ENCODE measurements around the gene ATG3. TPM values are rescaled to one million over a fixed set of nuclear protein-coding genes. Genes with fewer than 3 reads are reported as not detected.

The ATG3 gene
- total and polyA plus RNA-seq, 4 donors = 44.9 to 82.8 (median 50.4) TPM

- Histone ChIP-seq H3K36me3 (ENCODE audit: control insufficient read depth in 1 of 2, insufficient read depth in 2 of 2, low read length in 1 of 2) (peaks cover 2 to 3% of the 10 kb centered on the region in 2 donors), H3K27ac (ENCODE audit: low read depth in 1 of 2, low read length in 2 of 2) (no peak overlapping the region), H3K4me1 (ENCODE audit: control insufficient read depth in 1 of 2, insufficient read depth in 2 of 2, low read length in 2 of 2) (no peaks in the 10 kb centered on the region), H3K4me3 (ENCODE audit: low read length in 2 of 2) (no peak overlapping the region), H3K9me3 (ENCODE audit: control insufficient read depth, low read length) (peaks cover 2% of the 10 kb centered on the region), H3K27me3 (ENCODE audit: control insufficient read depth in 1 of 2, insufficient read depth in 2 of 2, low read length in 1 of 2) (no peaks in the 10 kb centered on the region)
- DNase-seq (no peak), ATAC-seq (ENCODE audit: low FRiP score) (no peak)
- 97% methylated on average over 2 of the region's 2 CpGs for WGBS, 2 donors
- intact Hi-C loops (cut with DNase I) = no loop called here
Measured at GRCh38 chr3:112597945-112598344, 36.2 kb upstream of the ATG3 start.

- DNase-seq (no peak), ATAC-seq (ENCODE audit: low FRiP score) (no peak)
- intact Hi-C loops (cut with DNase I) = no loop called here
- H3K4me3 ChIP-seq (ENCODE audit: low read length in 2 of 2) = no peak overlapping the region
- H3K4me1 ChIP-seq (ENCODE audit: control insufficient read depth in 1 of 2, insufficient read depth in 2 of 2, low read length in 2 of 2) = no peaks in the 10 kb centered on the region
- WGBS, 2 donors = 89 to 91% methylated on average over 2 of the region's 2 CpGs
- H3K27me3 ChIP-seq (ENCODE audit: control insufficient read depth in 1 of 2, insufficient read depth in 2 of 2, low read length in 1 of 2) = no peaks in the 10 kb centered on the region
- peaks cover 2% of the 10 kb centered on the region for H3K9me3 ChIP-seq (ENCODE audit: control insufficient read depth, low read length)
- no peak overlapping the region for H3K27ac ChIP-seq (ENCODE audit: low read depth in 1 of 2, low read length in 2 of 2)
- peaks cover 2 to 3% of the 10 kb centered on the region in 2 donors for H3K36me3 ChIP-seq (ENCODE audit: control insufficient read depth in 1 of 2, insufficient read depth in 2 of 2, low read length in 1 of 2)
Measured at GRCh38 chr3:112594856-112595255, 33.1 kb upstream of the ATG3 start.

- Histone ChIP-seq H3K4me1 (ENCODE audit: control insufficient read depth in 1 of 2, insufficient read depth in 2 of 2, low read length in 2 of 2) (no peaks in the 10 kb centered on the region), H3K27me3 (ENCODE audit: control insufficient read depth in 1 of 2, insufficient read depth in 2 of 2, low read length in 1 of 2) (no peaks in the 10 kb centered on the region), H3K27ac (ENCODE audit: low read depth in 1 of 2, low read length in 2 of 2) (no peak overlapping the region), H3K9me3 (ENCODE audit: control insufficient read depth, low read length) (peaks cover 2% of the 10 kb centered on the region), H3K4me3 (ENCODE audit: low read length in 2 of 2) (no peak overlapping the region), H3K36me3 (ENCODE audit: control insufficient read depth in 1 of 2, insufficient read depth in 2 of 2, low read length in 1 of 2) (peaks cover 2 to 3% of the 10 kb centered on the region in 2 donors)
- DNase-seq (no peak), ATAC-seq (ENCODE audit: low FRiP score) (no peak)
- intact Hi-C loops (cut with DNase I) = no loop called here
Measured at GRCh38 chr3:112593258-112593657, 31.5 kb upstream of the ATG3 start.

- Histone ChIP-seq H3K4me3 (ENCODE audit: low read length in 2 of 2) (no peak overlapping the region), H3K9me3 (ENCODE audit: control insufficient read depth, low read length) (no peaks in the 10 kb centered on the region), H3K27me3 (ENCODE audit: control insufficient read depth in 1 of 2, insufficient read depth in 2 of 2, low read length in 1 of 2) (no peaks in the 10 kb centered on the region), H3K4me1 (ENCODE audit: control insufficient read depth in 1 of 2, insufficient read depth in 2 of 2, low read length in 2 of 2) (no peaks in the 10 kb centered on the region), H3K27ac (ENCODE audit: low read depth in 1 of 2, low read length in 2 of 2) (no peak overlapping the region), H3K36me3 (ENCODE audit: control insufficient read depth in 1 of 2, insufficient read depth in 2 of 2, low read length in 1 of 2) (peaks cover 0 to 2% of the 10 kb centered on the region in 2 donors)
- DNase-seq (no peak), ATAC-seq (ENCODE audit: low FRiP score) (no peak)
- intact Hi-C loops (cut with DNase I) = loop anchor here in 1 of 2 donors (10.0 kb wide), 1 partner anchor 227 kb away; no protein-coding TSS in a partner anchor
- WGBS, 2 donors = 97% methylated on average over 1 of the region's 1 CpG
Measured at GRCh38 chr3:112587336-112587735, 25.6 kb upstream of the ATG3 start.

GRCh38 chr3:112585782-112586181, 24.0 kb upstream of the ATG3 start:
- intact Hi-C loops (cut with DNase I) = loop anchor here in 1 of 2 donors (10.0 kb wide), 1 partner anchor 229 kb away; no protein-coding TSS in a partner anchor
- no peak for DNase-seq
- Histone ChIP-seq H3K27me3 (ENCODE audit: control insufficient read depth in 1 of 2, insufficient read depth in 2 of 2, low read length in 1 of 2) (no peaks in the 10 kb centered on the region), H3K27ac (ENCODE audit: low read depth in 1 of 2, low read length in 2 of 2) (no peak overlapping the region), H3K4me3 (ENCODE audit: low read length in 2 of 2) (no peak overlapping the region), H3K9me3 (ENCODE audit: control insufficient read depth, low read length) (no peaks in the 10 kb centered on the region), H3K36me3 (ENCODE audit: control insufficient read depth in 1 of 2, insufficient read depth in 2 of 2, low read length in 1 of 2) (peaks cover 0 to 2% of the 10 kb centered on the region in 2 donors), H3K4me1 (ENCODE audit: control insufficient read depth in 1 of 2, insufficient read depth in 2 of 2, low read length in 2 of 2) (no peaks in the 10 kb centered on the region)
- ATAC-seq (ENCODE audit: low FRiP score) = no peak

GRCh38 chr3:112583105-112583504, 21.3 kb upstream of the ATG3 start:
- no peaks in the 10 kb centered on the region for H3K9me3 ChIP-seq (ENCODE audit: control insufficient read depth, low read length)
- peaks cover 0 to 2% of the 10 kb centered on the region in 2 donors for H3K36me3 ChIP-seq (ENCODE audit: control insufficient read depth in 1 of 2, insufficient read depth in 2 of 2, low read length in 1 of 2)
- H3K4me3 ChIP-seq (ENCODE audit: low read length in 2 of 2) = no peak overlapping the region
- no peaks in the 10 kb centered on the region for H3K27me3 ChIP-seq (ENCODE audit: control insufficient read depth in 1 of 2, insufficient read depth in 2 of 2, low read length in 1 of 2)
- ATAC-seq (ENCODE audit: low FRiP score) (no peak), DNase-seq (no peak)
- no peak overlapping the region for H3K27ac ChIP-seq (ENCODE audit: low read depth in 1 of 2, low read length in 2 of 2)
- intact Hi-C loops (cut with DNase I) = loop anchor here (5.0 to 10.0 kb wide), 4 partner anchors 59 to 394 kb away; partner anchors contain the start of genes CD200R1 (in 2 of the 2) and CCDC80 (in 1 of the 2)
- WGBS, 2 donors = 68 to 73% methylated on average over 3 of the region's 3 CpGs
- no peaks in the 10 kb centered on the region for H3K4me1 ChIP-seq (ENCODE audit: control insufficient read depth in 1 of 2, insufficient read depth in 2 of 2, low read length in 2 of 2)

GRCh38 chr3:112582244-112582874, 20.6 kb upstream of the ATG3 start:
- intact Hi-C loops (cut with DNase I) = loop anchor here (1.0 to 10.0 kb wide), 5 partner anchors 53 to 395 kb away; partner anchors contain the start of genes CD200R1 (in 2 of the 2) and CCDC80 (in 1 of the 2)
- Histone ChIP-seq H3K36me3 (ENCODE audit: control insufficient read depth in 1 of 2, insufficient read depth in 2 of 2, low read length in 1 of 2) (peaks cover 0 to 2% of the 10 kb centered on the region in 2 donors), H3K27me3 (ENCODE audit: control insufficient read depth in 1 of 2, insufficient read depth in 2 of 2, low read length in 1 of 2) (no peaks in the 10 kb centered on the region), H3K9me3 (ENCODE audit: control insufficient read depth, low read length) (no peaks in the 10 kb centered on the region), H3K4me1 (ENCODE audit: control insufficient read depth in 1 of 2, insufficient read depth in 2 of 2, low read length in 2 of 2) (no peaks in the 10 kb centered on the region), H3K27ac (ENCODE audit: low read depth in 1 of 2, low read length in 2 of 2) (no peak overlapping the region), H3K4me3 (ENCODE audit: low read length in 2 of 2) (no peak overlapping the region)
- DNase-seq (no peak), ATAC-seq (ENCODE audit: low FRiP score) (no peak)
- 67 to 73% methylated on average over 2 of the region's 2 CpGs for WGBS, 2 donors

GRCh38 chr3:112579697-112580096, 17.9 kb upstream of the ATG3 start:
- Histone ChIP-seq H3K9me3 (ENCODE audit: control insufficient read depth, low read length) (no peaks in the 10 kb centered on the region), H3K27ac (ENCODE audit: low read depth in 1 of 2, low read length in 2 of 2) (no peak overlapping the region), H3K4me1 (ENCODE audit: control insufficient read depth in 1 of 2, insufficient read depth in 2 of 2, low read length in 2 of 2) (no peaks in the 10 kb centered on the region), H3K4me3 (ENCODE audit: low read length in 2 of 2) (no peak overlapping the region), H3K36me3 (ENCODE audit: control insufficient read depth in 1 of 2, insufficient read depth in 2 of 2, low read length in 1 of 2) (no peaks in the 10 kb centered on the region), H3K27me3 (ENCODE audit: control insufficient read depth in 1 of 2, insufficient read depth in 2 of 2, low read length in 1 of 2) (no peaks in the 10 kb centered on the region)
- DNase-seq (no peak), ATAC-seq (ENCODE audit: low FRiP score) (no peak)
- 11% methylated on average over 3 of the region's 3 CpGs for WGBS, 2 donors
- intact Hi-C loops (cut with DNase I) = loop anchor here (5.0 to 10.0 kb wide), 4 partner anchors 63 to 398 kb away; partner anchors contain the start of genes CD200R1 (in 2 of the 2) and CCDC80 (in 1 of the 2)

GRCh38 chr3:112579232-112579631, 17.5 kb upstream of the ATG3 start:
- H3K27ac ChIP-seq (ENCODE audit: low read depth in 1 of 2, low read length in 2 of 2) = no peak overlapping the region
- no peaks in the 10 kb centered on the region for H3K9me3 ChIP-seq (ENCODE audit: control insufficient read depth, low read length)
- intact Hi-C loops (cut with DNase I) = no loop called here
- no peak overlapping the region for H3K4me3 ChIP-seq (ENCODE audit: low read length in 2 of 2)
- H3K36me3 ChIP-seq (ENCODE audit: control insufficient read depth in 1 of 2, insufficient read depth in 2 of 2, low read length in 1 of 2) = no peaks in the 10 kb centered on the region
- no peaks in the 10 kb centered on the region for H3K4me1 ChIP-seq (ENCODE audit: control insufficient read depth in 1 of 2, insufficient read depth in 2 of 2, low read length in 2 of 2)
- DNase-seq (no peak), ATAC-seq (ENCODE audit: low FRiP score) (no peak)
- no peaks in the 10 kb centered on the region for H3K27me3 ChIP-seq (ENCODE audit: control insufficient read depth in 1 of 2, insufficient read depth in 2 of 2, low read length in 1 of 2)
- WGBS, 2 donors = 92 to 97% methylated on average over 3 of the region's 3 CpGs

Data from aorta (tissue), 5 donors.